ENCODE data around the gene CIRBP.

- TF ChIP-seq CTCF (IDR thresholded peaks at IDR 0.05; ENCODE audit: low read depth, low read length, poor library complexity, severe bottlenecking) = no peak
- no peak for TF ChIP-seq EZH2phosphoT487 (IDR thresholded peaks at IDR 0.05; ENCODE audit: borderline replicate concordance, low read length)
Measured at GRCh38 chr19:1247748-1248138, 21.4 kb upstream of the CIRBP start.

All from DOHH2 (cell line).